ENCODE results near the gene COX6A2.

COX6A2 gene

DNA sequence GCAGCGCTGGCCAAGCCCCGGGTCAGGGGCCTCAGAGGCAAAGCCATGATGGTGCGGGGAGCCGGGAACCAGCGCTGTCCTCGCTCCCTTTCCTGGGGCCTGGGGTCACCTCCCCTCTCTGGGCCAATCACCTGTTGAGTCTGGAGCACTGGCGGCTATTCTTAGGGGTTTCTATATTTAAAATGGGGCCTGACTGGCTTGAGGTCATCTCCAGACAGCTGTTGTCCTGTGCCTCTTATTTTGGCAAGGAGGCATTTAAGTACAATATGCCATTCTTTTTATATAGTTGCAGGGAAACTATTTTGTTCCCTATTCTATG, at the start of gene COX6A2:
Gene COX6A2 (minus strand): TSS at position 82 of the 319 bp plus-strand sequence. CDS start 35 bp downstream, at position 47.
- no peak for DNase-seq

DNA sequence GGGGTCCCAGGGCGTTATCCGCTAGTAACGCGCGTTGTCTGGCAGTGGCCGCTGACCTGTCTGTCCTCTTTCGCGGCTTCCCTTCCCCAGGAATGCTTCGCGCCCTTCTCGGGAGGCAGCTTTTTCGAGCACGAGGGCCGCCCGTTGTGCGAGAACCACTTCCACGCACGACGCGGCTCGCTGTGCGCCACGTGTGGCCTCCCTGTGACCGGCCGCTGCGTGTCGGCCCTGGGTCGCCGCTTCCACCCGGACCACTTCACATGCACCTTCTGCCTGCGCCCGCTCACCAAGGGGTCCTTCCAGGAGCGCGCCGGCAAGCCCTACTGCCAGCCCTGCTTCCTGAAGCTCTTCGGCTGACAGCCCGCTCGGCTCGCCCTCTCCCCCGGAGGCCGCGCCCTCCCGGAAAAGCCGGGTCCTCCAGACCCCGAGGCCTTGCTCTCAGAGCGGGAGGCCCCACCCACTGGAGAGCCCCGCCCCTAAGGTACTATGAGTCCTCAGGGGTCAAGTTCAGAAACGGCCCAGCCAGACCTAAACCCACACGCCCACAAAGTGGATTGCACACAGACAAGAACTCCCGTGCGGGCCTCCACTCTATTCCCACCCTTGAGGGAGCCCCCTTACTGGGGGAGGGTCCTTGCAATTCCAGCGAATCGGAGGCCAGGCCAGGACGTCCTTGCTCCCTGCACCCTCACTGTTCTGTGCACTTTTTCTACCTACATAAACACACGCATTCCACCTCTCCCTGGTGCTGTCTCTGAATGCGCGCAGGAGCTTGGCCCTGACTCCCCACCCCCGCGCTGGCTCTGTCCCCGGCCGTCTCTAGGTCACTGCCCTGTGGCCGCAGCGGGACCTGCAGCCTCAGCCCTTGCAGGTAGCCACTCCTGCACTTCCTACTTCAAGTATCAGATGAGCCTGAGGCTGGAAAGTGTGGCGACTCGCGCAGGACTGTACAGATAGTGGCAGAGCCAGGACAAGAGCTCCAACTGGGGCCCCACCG, 49.4 kb upstream of the COX6A2 start:
- peak; percentile 66 for DNase-seq

DNA sequence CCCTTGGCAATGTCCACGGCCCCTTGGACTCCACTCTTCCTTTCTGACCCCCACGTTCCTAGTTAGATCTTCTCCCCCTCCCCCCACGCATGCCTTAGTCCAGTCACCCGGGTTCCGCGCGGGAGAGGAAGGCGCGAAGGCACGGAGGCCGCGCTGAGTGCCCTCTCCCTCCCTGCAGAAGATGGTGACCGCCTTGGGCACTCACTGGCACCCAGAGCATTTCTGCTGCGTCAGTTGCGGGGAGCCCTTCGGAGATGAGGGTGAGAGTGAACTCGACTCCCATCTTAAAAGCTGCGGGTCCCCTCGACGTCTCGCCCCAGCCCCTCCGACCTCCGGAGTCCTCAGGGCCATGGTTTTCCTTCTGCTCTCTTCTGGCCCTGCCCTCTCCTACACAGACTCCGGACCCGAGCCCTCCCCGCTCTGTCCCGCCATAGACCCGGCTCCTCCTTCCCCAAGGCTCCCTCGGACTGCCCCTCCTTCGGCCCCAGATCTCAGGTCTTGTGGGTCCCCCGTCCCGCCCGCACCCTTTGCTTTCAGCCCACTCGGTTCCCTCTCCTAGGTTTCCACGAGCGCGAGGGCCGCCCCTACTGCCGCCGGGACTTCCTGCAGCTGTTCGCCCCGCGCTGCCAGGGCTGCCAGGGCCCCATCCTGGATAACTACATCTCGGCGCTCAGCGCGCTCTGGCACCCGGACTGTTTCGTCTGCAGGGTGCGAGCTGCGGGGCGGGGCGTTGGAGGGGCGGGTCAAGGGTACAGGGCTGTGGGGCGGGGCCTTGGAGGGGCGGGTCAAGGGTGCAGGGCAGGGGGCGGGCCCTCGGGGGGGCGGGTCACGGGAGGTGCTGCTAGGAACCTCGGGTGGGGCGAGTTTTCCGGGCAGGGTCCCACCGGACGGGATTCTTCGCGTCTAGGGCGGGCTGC, 48.4 kb upstream of the COX6A2 start:
- peak; percentile 99 for DNase-seq

DNA sequence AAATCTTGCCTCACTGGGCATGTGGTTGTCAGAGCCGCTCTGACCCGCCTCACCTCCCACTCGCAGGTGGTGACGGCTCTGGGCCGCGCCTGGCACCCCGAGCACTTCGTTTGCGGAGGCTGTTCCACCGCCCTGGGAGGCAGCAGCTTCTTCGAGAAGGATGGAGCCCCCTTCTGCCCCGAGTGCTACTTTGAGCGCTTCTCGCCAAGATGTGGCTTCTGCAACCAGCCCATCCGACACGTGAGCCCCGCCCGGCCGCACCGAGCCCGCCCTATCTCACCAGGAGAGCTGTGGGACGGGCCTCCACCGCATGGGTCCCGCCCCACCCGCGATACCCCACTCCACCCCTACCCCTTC, 47.8 kb upstream of the COX6A2 start:
- DNase-seq, result peak; percentile 29

DNA sequence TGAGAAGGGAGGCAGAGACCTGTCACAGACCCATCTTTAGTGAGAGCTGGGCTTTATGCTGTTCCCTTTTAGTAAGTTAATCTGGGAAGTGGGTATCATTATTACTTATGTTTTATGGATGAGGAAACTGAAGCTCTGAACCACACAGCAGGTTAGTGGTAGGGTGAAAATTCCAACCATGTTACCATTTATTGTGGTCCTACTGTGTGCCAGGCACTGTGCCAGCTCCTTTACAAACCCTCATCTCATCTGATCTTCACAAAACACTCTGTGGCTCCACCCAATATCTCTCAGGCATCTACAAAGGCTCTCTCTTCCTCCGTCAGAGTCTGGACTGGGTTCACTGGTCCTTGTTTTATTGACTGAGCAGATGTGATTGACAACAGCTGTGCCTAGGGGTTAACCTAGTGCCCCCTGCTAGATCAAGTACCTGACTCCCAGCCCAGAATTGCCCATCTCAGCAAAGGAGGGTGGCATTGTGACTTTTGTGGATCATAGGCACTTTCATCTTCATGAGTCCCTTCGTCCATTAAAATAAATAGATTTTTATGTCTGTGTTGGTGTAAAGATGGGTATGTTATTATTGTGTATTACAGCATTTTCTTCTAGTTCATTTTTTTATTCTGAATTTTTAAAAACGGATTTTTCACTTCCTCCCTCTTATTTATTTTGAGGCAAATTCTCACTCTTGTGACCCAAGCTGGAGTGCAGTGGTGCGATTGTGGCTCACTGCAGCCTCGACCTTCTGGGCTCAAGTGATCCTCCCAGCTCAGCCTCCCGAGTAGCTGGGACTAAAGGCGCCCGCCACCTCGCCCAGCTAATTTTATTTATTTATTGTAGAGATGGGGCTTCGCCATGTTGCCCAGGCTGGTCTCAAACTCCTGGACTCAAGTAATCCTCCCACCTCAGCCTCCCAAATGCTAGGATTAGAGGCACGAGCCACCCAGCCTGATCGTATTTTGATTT, 46.9 kb upstream of the COX6A2 start:
- no peak for DNase-seq

DNA sequence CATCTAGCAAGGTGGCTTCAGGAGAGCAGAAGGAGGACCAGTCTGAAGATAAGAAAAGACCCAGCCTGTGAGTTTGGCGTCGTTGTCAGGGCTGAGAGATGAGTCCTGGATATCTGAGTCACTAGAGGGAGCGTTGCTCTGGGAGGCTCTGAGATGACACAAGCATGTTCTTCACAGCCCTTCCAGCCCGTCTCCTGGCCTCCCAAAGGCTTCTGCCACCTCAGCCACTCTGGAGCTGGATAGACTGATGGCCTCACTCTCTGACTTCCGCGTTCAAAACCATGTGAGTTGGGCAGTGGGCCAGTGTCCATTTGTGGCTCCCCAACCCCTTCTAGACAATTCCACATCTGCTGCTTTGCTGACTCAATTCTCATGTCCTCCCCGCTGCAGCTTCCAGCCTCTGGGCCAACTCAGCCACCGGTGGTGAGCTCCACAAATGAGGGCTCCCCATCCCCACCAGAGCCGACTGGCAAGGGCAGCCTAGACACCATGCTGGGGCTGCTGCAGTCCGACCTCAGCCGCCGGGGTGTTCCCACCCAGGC, 46.1 kb upstream of the COX6A2 start:
- no peak for DNase-seq

DNA sequence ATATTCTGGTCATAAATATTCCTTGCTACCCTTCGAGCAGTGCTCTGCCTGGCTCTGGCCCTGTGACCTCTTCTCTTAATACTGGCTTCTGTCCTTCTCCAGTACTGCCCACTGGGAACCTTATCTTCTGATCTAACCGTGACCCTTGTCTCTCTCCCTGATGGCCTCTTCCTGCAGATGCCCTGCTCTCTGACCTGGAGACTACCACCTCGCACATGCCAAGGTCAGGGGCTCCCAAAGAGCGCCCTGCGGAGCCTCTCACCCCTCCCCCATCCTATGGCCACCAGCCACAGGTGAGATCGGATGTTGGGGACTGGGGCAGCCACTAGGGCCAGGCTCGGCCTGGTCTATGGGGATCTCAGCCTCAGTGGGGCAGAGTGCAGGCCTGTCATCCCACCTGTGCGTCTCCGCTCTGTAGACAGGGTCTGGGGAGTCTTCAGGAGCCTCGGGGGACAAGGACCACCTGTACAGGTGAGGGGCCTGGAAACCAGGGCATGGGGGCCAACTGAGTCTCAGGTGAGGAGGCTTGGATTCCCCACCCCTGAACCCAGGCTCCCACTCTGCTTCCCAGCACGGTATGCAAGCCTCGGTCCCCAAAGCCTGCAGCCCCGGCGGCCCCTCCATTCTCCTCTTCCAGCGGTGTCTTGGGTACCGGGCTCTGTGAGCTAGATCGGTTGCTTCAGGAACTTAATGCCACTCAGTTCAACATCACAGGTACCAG, 45.3 kb upstream of the COX6A2 start:
- no peak for DNase-seq

DNA sequence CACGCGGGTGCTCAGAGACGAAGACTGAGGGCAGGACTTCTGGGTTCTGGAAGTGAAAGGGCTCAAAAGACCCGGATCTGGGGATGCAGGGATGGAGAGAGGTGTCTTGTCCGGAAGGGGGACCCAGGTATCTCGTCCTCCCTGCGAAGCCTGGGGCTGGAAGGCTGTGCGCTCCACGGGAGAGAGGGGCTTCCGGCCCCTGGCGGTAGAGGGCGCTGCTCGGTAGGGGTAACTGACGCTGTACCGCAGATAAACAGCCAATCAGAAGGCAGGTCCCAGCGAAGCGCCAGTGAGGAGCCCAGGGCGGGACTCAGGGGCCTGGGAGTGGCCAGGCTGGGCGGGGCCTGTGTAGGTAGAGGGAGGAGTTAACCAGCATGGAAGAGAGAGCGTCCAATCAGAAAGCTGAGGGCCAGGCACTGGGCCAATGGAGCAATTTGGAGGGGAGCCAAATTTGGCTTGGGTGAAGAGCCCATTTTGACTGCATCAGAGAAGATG, 44.6 kb upstream of the COX6A2 start:
- peak; percentile 38 for DNase-seq

DNA sequence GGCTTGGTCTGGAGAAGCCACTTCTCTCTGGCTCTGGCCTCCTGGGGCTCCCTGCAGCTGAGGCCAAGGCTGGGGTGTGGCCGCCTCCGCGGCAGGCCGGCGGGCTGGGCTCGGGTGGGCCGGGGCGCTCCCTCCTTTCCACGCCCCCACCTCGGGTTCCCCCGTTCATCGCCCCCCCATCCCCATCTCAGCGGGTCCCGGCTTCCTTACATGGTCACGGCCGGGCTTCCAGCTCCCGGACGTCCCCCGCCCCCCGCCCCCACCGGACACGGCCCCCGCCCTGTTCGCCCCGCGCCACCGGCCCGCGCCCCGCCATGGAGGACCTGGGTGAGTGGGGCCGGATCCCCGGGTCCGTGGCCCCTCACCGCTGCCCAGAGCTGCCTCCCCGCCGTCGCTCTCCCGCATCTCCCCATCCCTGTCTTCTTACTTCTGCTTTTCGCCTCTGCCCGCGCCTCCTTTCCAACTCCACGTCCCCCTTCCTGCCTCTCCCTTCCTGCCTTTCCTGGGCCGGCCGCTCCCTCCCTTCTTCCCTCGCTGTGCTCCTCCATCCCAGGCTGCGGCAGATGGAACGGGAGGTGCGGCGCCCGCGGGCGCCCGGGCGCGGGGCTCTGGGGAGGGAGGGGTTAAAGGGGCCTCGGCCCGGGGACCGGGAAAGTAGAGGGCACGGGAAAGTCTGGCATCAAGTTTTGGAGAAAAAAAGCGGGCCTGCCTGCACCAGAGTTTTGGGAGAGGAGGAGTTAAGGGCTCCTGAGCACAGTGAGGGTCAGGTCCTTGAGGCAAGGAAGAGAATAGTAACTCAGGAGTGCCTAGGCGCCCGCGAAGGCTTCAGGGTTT, 43.9 kb upstream of the COX6A2 start, which contains the start of gene TGFB1I1:
Gene TGFB1I1 (plus strand): TSS at position 278 of the 834 bp plus-strand sequence. CDS start 37 bp downstream, at position 315.
- peak; percentile 22 for DNase-seq

DNA sequence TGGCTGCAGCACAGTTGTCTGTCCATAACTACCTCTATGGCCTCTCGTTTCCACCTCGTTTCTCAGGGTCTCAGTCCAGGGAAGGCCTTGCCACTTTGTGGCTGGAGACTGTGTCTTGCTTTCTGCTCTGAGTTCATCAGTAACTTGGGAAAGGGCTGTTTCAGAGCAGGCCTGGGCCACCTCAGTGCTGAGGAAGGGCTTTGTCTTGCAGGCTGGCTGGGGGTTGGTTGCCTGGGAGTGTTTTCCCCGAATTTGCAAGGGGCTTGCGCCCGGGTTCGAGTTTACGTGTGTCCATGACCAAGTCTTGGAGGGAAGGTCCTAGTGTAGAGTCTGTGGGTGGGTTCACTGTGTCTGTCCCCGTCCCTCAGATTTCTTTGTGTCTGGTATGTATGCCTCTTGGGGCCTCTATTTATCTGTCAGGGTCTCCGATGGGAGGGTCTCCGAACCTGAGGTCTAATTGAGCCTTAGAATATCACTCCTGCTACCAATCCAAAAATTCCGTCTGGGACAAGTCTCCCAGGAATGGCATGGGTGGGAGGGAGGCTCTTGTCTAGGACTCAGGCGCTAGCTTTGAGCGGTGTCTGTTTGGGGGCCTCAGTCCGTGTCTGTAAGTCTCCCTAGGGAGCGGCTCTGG, 43.2 kb upstream of the COX6A2 start:
- no peak for DNase-seq

DNA sequence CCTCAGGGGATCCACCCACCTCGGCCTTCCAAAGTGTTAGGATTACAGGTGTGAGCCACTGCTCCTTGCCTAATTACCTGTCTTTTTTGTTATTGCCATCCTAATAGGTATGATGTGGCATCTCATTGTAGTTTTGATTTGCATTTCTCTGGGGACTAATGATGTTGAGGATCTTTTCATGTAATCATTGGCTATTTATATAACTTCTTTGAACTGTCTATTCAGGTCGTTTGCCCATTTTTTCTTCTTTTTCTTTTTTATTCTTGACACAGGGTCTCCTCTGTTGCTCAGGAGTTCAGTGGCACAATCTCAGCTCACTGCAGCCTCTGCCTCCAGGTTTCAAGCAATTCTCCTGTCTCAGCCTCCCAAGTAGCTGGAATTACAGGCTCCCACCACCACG, 42.5 kb upstream of the COX6A2 start:
- no peak for DNase-seq

DNA sequence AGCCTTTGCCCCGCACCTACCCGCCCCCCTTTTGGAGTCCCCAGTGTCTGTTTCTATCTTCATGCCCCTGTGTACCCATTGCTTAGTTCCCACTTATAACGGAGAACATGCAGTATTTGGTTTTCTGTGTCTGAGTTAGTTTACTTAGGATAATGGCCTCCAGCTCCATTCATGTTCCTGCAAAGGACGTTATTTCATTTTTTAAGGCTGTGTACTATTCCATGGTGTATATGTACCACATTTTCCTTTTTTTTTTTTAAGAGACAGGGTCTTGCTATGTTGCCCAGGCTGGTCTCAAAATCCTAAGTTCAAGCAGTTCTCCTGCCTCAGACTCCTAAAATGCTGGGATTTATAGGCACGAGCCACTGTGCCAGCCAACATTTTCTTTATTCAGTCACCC, 39.7 kb upstream of the COX6A2 start:
- DNase-seq, result no peak

DNA sequence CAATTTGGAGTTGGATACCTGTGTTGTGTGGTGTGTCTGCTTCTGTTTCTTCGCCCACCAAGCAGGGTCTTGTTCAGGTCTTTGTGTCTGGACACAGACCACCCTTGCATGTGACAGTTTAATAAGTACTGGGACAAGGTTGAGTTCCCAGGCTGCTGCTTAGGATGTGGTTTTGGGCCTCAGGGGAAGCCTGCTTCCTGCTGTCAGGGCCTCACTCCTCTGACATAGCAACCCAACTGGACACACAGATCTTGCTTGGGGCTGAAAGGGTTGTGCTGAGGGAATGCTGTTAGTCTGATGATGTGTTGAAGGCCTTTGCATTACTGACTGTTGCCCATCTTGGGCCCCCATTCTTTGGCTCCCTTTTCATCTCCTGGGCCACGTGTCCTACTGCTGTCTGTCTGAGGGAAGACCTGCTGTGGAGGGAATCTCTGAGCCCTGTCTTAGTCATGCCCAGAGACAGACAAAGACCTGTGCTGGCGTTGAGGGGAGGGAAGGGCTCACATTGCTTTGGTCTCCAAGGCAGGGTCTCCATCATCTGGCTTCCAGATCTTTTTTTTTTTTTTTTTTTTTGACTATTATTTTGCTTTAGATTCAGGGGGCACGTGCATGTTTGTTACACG, 39.1 kb upstream of the COX6A2 start:
- peak; percentile 33 for DNase-seq

DNA sequence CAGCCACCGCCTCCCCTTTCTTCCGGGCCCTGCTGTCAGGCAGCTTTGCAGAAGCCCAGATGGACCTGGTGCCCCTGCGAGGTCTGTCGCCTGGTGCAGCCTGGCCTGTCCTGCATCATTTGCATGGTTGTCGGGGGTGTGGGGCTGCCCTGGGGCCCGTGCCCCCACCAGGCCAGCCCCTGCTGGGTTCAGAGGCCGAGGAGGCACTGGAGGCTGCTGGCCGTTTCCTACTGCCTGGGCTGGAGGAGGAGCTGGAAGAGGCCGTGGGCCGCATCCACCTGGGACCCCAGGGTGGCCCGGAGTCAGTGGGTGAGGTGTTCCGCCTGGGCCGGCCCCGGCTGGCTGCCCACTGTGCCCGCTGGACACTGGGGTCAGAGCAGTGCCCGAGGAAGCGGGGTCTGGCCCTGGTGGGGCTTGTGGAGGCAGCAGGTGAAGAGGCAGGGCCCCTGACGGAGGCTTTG, 38.3 kb upstream of the COX6A2 start:
- DNase-seq, result no peak

DNA sequence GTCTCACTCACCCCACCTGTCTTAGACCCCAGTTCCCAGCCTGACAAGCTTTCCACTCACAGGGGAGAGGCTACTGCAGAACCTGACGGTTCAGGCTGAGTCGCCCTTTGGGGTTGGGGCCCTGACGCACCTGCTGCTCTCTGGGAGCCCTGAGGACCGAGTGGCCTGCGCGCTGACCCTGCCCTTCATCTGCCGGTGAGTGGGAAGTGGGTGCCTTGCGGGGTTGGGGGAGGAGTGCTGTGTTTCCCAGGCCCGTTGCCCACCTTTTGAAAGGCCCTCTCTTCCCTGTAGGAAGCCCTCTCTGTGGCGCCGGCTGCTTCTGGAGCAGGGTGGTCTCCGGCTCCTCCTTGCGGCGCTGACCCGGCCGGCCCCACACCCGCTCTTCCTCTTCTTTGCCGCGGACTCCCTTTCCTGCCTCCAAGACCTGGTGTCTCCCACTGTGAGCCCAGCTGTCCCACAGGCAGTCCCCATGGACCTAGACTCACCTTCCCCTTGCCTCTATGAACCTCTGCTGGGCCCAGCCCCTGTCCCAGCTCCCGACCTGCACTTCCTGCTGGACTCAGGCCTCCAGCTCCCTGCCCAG, 37.7 kb upstream of the COX6A2 start:
- DNase-seq, result no peak

DNA sequence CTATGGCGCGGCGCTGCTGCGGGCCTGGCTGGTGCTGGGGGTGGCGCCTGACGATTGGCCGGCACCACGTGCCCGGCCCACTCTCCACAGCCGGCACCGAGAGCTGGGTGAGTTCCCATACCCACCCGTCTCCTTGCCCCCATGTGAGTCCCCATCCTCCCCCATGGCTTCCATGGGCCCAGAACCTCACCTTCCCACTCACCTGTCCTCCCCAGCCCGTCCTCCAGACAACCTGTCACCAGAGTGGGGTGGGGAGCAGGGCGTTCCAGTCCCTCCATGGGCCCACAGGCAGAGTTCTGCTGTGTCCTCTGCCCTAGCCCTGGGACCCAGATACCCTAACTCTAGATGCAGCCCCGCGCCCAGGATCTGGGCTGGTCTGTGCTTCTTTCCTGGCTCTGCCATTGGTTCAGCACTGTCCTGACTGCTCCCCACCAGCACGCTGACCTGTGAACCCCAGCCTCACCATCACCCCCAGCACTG, 36.7 kb upstream of the COX6A2 start:
- DNase-seq, result no peak

DNA sequence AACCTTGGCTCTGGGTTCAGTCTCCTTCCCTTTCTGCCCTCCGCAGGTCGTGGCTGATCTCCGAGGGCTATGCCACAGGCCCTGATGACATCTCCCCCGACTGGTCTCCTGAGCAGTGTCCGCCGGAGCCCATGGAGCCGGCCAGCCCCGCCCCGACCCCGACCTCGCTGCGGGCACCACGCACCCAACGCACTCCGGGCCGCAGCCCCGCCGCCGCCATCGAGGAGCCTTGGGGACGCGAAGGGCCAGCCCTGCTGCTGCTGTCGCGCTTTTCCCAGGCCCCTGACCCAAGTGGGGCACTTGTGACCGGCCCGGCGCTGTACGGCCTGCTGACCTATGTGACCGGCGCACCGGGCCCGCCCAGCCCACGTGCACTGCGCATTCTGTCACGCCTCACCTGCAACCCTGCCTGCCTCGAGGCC, 36.2 kb upstream of the COX6A2 start:
- no peak for DNase-seq

Data from CD4-positive, alpha-beta T cell treated with Interleukin-6 for 4 hours (primary cell).